HG03066 (cell line): ENCODE measurements around the gene ECI2.
"Not testable (repeated sequence)": the region's sequence is repeated elsewhere in the genome, so short reads cannot be mapped to it uniquely, and the experiment has no call there.

ENCODE experiments used
- ATAC-seq: cut with Tn5 transposase; IDR thresholded peaks from one replicate; pipeline ENCODE4 v1.9.1; 2021; ENCODE audit warnings: low read depth; ENCODE audit not compliant: unreplicated experiment

ECI2 gene

DNA sequence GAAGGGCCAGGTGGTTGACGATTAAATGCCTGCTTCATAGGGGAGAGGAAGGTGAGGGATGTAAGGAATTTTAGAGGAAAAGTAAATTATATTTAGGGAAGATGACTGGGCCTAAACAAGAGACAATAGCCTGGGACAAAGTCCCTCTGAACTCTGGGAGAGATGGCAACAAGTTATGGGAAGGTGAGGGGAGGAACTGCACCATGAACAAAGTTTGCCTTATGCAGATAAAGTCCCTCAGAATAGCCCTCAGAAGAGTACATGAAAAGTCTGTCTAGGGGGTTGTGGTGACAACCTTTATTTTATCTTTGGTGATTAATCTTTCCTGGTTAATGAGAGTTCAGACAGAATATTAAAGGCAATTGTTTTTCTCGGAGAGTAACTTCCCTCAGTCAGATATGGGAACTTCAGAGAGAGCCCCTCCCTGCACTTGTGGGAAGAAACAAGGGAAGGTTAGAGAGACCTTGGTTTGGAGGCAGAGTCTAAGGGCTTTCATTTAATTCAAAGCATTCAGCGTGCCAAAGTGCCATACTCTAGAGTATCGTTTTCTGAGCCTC, 29.3 kb downstream of the ECI2 start:
- ATAC-seq, result no peak

DNA sequence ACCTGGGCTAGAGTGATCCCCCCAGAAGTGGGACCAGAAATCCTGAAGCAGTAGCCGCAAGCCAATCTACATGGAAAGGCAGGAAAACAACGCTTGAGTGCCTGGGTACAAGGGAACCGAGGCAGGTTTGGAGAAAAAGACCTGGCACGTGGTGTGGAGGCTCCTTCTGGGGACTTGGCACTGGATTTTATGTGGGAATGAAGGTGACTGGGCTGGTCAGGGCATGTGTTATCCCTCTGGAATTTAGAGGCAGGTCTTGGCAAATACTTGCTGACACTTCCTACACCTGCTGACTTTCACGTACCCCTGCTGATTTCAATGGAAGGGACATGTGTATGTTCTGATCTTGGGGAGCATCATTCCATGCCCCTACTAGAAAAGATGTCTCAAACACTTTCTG, 31.4 kb downstream of the ECI2 start:
- ATAC-seq, result no peak

DNA sequence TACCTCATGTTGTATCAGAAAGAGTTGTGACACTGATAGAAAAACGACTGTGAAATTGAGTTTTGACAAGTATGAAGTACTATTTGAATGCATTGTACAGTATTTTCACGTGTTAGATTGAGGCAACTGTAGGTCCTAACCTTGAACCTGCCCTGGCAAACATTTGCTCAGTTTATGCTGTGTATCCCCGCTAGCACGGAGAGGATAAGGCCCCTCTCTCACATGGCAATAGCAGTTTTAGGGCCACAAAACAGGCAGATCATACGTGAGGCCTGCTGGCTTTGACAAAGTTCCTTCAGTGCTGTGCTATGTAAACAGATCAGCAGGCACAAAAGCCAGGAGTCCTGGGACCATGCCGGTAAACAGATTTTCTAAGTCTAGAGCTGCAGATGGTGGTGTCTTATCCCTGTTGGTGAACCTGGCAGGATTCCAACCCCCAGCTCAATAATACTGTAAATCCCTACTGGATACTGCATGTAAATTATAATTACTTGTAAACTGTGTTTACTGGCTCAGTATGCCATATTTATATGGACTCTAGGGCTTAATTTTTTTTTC, 32.6 kb downstream of the ECI2 start:
- no peak for ATAC-seq

DNA sequence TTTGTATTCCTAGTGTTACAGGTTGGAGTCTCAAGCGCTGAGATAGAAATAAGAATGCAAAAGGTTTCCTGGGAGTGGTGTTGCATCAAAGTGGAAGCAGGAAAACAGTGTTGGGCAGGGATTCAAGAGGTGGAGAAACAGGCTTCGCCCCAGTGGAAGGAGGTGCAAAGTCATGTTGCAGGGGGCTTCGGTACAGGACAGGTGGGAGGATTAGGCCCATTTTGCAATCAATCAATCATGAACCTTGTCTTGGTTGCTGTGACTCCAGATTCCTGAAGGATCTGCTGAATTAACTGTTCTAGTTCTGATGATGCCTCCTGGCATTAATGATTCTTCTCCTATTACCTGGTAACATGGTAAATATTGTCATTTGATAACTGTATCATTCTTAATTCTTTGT, 34.1 kb downstream of the ECI2 start:
- ATAC-seq, result no peak

DNA sequence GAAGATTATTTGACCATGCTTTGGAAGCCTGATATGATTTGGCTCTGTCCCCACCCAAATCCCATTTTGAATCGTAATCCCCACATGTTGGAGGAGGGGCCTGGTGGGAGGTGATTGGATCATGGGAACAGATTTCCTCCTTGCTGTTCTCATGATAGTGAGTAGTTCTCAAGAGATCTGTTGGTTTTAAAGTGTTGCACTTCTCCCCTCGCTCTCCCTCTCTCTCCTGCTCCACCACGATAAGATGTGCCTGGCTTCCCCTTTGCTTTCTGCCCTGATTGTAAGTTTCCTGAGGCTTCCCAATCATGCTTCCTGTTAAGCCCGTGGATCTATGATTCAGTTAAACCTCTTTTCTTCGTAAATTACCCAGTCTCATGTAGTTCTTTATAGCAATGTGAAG, 34.7 kb downstream of the ECI2 start:
- ATAC-seq, result no peak

DNA sequence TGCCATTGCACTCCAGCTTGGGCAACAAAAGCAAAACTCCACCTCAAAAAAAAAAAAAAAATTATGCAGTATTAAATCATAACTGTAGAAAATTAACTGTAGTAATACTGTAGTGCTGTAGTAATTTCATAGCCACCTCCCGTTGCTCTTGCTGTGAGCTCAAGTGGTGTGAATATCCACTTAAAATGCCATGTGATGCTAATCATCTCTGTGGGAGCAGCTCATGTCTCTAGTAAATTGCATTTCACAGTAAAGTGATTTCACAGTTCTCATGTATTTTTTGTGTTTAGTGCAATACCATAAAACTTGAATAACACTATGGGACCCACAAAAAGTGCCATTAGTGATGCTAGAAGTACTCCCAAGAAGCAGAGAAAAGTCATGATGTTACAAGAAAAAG, 42.1 kb downstream of the ECI2 start:
- ATAC-seq, result no peak

DNA sequence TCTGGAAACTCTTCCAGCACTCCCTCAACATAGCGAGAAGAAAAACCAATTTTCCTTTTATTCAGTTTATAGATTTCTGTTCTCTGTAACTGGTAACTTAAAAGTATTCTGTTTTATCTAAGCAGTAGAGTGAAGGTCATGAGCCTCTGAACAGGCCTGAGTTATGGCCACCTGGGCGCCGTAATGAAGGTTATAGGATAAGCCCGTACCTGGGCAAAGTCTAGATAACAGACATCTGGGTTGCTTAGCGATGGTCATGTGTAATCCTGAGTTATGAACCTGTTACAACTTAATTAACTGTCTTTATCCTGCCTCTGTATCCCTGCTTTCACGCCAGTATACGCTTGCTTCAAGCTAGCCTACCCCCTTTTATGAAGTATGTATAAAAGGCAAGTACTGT, 43.4 kb downstream of the ECI2 start:
- ATAC-seq, result no peak

DNA sequence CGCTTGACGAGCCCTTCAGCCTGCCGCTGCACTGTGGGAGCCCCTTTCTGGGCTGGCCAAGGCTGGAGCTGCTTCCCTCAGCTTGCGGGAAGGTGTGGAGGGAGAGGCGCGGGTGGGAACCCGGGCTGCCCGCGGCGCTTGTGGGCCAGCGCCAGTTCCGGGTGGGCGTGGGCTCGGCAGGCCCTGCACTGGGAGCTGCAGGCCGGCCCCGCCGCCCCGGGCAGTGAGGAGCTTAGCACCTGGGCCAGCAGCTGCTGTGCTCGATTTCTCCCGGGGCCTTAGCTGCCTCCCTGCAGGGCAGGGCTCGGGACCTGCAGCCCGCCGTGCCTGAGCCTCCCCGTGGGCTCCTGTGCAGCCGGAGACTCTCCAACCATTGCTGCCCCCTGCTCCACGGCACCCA, 45.3 kb downstream of the ECI2 start:
- not testable (repeated sequence) for ATAC-seq

DNA sequence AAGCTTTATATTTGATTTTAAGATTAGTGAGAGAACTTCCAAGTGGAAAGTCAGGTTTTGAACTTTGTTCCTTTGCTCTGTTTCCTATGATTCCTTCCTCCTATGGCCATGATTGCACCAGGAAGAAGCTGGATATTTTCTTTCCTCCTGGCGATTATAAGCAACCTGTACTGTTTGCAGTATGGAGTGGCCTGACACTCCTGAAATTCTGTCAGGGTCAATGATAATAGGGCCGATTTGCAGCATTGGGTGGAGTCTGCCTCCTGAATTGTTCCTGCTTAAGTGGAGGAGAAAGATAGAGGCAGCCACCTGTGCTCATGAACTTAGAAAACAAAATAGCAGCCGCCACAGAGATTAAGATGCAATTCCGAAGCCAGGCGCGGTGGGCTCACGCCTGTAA, 46.7 kb downstream of the ECI2 start:
- no peak for ATAC-seq

DNA sequence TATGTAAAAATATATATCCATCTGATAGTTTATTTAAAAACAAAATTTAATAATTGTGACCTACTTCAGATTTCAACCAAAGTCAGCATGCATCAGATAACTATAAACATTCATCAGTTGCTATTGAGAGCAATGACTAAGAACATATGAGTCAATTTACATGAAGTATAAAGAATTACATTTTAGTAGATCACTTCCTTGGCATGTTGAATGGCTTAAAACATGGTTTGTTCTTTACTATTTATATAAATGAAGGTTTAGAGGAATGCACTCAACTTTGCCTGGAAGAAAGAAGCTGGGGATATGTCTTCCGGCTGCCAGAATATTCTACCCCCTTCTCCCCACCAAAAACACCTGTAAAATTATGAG, 50.1 kb downstream of the ECI2 start:
- ATAC-seq, result no peak

DNA sequence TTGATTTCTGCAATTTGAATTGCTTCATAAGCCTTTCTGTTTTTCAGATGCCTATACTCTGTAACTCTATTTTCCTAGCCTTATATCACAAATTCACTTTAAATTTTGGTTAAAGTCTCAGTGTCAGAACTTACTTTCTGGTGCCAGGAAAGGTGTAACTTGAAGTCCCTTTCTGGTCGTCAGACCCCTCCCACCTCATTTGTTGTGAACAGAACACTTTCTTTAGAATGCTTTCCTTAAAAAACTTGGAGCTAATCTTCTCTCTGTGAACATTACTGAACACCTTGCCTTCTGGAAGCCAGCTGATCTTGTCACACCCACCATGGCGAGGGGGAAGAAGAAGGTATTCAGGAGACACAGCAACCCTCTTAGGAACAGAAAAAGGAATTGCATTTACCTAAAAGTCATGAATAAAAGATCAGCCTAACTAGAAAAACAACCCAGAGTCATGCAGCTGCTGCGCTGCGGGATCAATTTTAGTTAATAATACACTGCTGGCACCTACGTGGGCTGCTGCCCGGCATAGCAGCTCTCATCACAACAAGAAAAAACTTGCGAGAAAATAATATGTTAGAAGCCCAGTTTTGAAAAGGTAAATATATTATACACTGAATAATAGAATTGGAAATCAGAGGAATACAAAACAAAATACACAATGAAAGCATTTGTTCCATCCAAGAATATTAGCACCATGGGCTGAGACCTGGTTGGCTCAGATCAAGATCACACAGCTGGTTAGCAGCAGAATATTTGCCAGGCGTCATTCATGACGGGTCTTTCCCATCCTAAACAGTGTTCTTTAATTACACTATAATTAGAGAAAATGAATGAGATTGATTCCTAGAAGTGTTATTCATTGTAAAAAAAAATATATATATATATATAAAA, 50.7 kb downstream of the ECI2 start:
- no peak for ATAC-seq

DNA sequence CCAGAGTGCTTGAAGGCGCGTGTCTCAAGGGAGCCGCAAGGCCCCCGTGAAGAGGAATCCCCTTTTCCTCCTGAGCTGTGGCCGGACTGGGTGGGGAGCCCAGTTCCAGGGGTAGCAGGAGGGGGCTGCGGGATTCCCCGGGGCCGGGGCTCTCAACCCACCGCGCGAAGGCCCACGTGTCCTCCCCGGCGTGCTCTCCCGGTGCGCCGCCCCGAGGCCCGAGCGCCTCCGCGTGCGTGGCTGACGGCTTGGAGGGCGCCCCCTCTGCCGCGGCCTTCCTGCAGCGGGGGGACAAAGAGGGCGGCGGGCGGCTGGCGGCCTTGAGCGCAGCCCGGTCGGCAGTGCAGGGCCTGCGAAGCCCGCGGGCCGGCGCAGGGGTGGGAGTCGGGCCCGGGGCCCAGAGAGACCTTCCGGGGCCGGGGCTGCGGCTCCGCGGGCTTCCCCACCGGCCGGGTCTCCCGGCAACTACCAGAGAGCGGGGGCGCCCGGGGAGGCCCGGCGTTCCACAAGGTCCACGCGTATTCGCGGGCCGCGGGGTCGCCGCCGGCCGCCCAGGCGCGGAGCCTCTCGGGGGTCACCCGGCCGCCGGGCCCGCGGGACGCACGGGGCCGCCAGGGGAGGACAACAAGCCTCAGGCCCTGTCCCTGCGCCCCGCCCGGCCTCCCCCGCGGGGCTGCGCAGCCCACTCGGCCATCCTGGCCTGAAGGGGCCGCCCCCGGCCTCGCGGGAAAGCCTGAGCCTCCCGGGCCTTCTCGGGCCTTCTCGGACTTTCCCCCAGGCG, 56.5 kb downstream of the ECI2 start, which contains the start of gene FAM217A:
TSS of gene FAM217A (minus strand) at position 447 of the 781 bp plus-strand sequence. CDS start 1,723 bp downstream, outside the sequence.
- ATAC-seq, result no peak

DNA sequence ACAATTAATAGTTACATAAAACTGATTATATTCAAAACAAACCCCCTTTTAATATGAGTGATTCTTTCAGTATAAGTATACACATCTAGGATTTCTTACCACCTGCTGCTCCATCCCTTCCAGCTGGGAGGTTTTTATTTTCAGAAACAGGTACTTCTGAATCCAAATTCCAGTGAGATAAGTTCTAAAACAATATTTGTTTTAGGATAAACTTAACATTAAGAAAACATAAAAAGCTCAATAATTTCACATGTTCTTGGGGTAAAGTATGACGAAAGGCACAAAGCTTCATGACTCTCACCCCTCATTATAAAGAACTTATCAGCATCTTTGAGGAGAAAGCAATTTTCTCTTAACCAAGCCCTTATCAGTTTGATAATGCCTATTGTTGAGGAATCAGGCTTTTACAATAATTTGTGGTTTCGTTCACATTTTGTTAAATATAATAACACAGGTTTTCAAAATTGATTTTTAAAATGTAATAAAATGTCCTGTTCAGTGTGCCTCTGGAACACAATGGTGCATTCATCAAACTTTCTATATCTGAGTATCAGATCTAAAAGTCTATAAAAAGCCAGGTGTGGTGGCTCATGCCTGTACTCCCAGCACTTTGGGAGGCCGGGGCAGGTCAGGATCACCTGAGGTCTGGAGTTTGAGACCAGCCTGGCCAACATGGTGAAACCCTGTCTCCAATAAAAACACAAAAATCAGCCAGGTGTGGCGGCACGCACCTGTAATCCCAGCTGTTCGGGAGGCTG, 60.7 kb downstream of the ECI2 start:
- ATAC-seq, result no peak

DNA sequence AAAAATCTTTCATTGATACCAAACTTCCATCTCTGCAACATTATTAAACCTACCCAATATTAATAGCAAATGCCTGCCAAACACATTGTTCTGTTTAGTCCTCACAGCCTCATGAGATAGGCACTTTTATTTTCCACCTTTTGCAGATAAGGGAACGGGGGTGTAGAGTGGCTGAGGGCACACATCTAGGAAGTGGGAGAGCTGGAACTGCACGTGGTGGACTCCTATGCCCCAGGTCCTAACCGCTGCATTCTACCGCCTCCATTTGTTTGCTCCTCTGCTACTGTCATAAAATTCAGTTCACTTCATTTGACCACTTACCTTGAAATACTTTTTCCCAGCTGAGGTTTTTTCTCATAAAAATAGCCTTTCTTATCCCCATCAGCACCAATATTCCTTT, 64.0 kb downstream of the ECI2 start:
- no peak for ATAC-seq

DNA sequence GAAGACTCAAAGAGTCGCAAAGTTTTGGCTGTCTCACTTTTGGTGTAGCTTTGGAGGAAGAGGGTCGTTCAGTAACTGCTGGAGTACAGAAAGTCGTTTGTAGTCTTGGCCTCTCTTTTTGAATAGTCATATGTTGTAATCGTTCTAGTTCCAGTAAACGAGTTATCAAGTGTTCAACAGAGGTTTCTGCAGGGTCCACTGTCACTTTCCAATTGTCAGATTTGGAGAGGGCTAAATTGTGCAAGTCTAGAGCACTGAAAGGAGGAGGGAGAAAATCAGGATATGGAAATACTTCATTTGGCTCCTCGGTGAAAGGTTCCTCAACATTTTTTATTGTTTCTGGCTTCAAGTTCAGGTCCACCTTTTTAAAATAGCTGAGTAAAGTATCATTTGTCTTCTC, 66.2 kb downstream of the ECI2 start:
- ATAC-seq, result no peak

DNA sequence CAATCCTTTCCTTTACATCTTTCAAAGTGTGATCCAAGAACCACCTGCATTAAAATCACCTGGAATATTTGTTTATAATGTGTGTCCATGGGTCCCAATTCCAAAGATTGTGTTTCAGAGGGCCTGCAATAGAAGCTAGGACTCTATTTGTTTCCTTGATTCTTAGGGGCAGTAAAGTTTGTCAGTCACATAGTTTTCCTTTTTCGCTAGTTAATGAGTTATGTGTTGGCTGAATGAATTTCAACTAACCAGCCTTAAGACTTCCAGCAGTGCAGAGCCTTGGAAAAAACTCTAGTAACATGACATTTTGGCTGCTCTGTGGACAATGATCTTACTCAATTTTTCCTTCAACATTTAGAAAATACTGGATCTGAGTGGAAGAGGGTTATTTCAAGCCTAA, 67.7 kb downstream of the ECI2 start:
- ATAC-seq, result no peak

DNA sequence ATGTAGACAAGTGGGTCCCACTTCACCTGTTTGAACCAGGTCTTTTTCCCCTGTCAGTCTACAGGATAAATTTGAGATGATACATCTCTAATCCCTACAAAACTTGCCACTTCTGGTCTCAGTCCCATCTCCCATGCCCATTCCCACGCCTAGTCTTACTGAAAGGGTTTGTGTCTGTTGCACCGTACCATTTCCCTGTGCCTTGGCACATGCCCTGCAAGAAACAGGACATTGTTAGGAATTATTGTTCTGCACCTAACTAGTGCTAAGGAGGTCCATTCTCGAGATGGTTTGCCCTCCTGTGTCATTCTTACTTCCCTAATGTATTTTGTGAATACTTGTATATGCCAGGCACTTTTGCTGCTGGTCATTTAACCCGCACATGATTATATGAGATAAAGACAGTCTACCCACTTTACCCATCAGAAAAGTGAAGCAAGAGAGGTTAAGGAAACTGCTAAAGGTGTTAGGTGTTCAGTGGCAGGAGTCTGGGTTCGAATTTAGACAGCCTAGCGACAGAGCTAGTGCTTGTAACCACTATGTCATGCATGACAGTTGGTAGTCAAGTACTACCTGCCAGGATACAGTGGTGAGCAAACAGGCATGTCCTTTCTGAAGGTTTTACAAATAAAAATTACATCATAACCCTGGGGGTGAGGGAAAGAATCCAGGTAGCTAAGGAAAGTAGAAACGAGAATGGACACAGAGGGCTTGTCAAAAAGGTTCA, 69.2 kb downstream of the ECI2 start:
- ATAC-seq, result no peak
